Gastrocnemius medialis (tissue), 4 donors: Measurements from ENCODE around the gene NFATC3. TPM values are rescaled to one million over a fixed set of nuclear protein-coding genes. Genes with fewer than 3 reads are reported as not detected.
"Not testable (repeated sequence)": the region's sequence is repeated elsewhere in the genome, so short reads cannot be mapped to it uniquely, and the experiment has no call there.

Source experiments
- ATAC-seq, 2 donors: fragments of 150-250 bp; one replicate each; pipeline ENCODE4 v1.9.1; 2016
- DNase-seq, 2 donors: peaks; one replicate each; pipeline ENCODE4 v3.0.0-alpha.2; 2019
- H3K27ac ChIP-seq, 4 donors: fragments of 200-600 bp; sonication (generic); 1 replicate in 1 of 4; 2 replicates in 3 of 4; pipeline ENCODE4 v1.5.1; 2016 to 2018; ENCODE audit warnings: mild to moderate bottlenecking in 2 of 4, moderate library complexity in 1 of 4
- H3K27me3 ChIP-seq, 3 donors: fragments of 200-600 bp; sonication (generic) in 2 of 3; 1 replicate in 1 of 3; 2 replicates in 2 of 3; pipeline versions ENCODE4 v1.5.1 to v1.6.0; 2016 to 2019; ENCODE audit warnings: mild to moderate bottlenecking in 1 of 3, moderate library complexity in 1 of 3
- H3K36me3 ChIP-seq, 2 donors: fragments of 200-600 bp; sonication (generic) in 1 of 2; one replicate each; pipeline ENCODE4 v1.5.1; 2017 to 2018
- H3K4me1 ChIP-seq, 2 donors: fragments of 200-600 bp; sonication (generic) in 1 of 2; one replicate each; pipeline ENCODE4 v1.5.1; 2016 to 2017; ENCODE audit warnings: mild to moderate bottlenecking in 2 of 2
- H3K4me3 ChIP-seq, 4 donors: fragments of 200-600 bp; sonication (generic) in 3 of 4; 1 replicate in 1 of 4; 2 replicates in 3 of 4; pipeline ENCODE4 v1.5.1; 2016 to 2019; ENCODE audit warnings: mild to moderate bottlenecking in 2 of 4
- H3K9me3 ChIP-seq, 3 donors: fragments of 200-600 bp; sonication (generic) in 2 of 3; 1 replicate in 1 of 3; 2 replicates in 2 of 3; pipeline ENCODE4 v1.5.1; 2016 to 2019
- CTCF ChIP-seq, 5 experiments: fragments of 450-650 bp in 3 of 5; fragments of 200-600 bp in 2 of 5; sonication (generic) in 2 of 5; IDR thresholded peaks in 4 of 5; conservative IDR thresholded peaks in 1 of 5; 1 replicate in 4 of 5; 2 replicates in 1 of 5; pipeline ENCODE4 v1.5.1; 2016 to 2019; ENCODE audit warnings: antibody characterized with exemption in 5 of 5, mild to moderate bottlenecking in 3 of 5, moderate library complexity in 3 of 5
- POLR2A ChIP-seq, 2 donors: fragments of 450-650 bp; IDR thresholded peaks; one replicate each; pipeline ENCODE4 v1.6.1; 2017; ENCODE audit warnings: antibody characterized with exemption in 2 of 2, mild to moderate bottlenecking in 2 of 2, moderate library complexity in 2 of 2
- in situ Hi-C, 4 donors: fragments of 200-750 bp; cut with MboI; loops; one replicate each; pipeline versions ENCODE4 v1.15.0 to v1.8.0; 2017; ENCODE audit warnings: low sequenced_read_pairs in 4 of 4
- intact Hi-C: fragments of 100-400 bp; cut with DNase I; formaldehyde crosslinking; loops from one replicate; pipeline ENCODE4 v1.15.1; 2023; ENCODE audit warnings: low total_unique reads
- total RNA-seq, 4 donors: library from RNA; depleted of rRNA; stranded (reverse); fragments of >200 nt; gene quantifications; one replicate each; pipeline versions ENCODE4 v1.1.0 to v1.2.3, GENCODE V29; 2016

Gene NFATC3
- total RNA-seq, 4 donors from 2014 or later, result 47.9 to 72.7 (median 70.7) TPM

GRCh38 chr16:68089067-68089466, 3.9 kb downstream of the NFATC3 start:
- intact Hi-C loops (no loop called here), in situ Hi-C loops (loop anchor here in 2 of 4 donors (25.0 kb wide), 1 partner anchor 248 kb away; no protein-coding TSS in a partner anchor)
- Histone ChIP-seq H3K4me3 (no peak overlapping the region), H3K9me3 (no peaks in the 10 kb centered on the region), H3K27me3 (no peaks in the 10 kb centered on the region), H3K36me3 (no peaks in the 10 kb centered on the region), H3K27ac (peak overlapping the region; percentile 92 to 99 (median 97)), H3K4me1 (peaks cover 71 to 75% of the 10 kb centered on the region in 2 donors)
- ATAC-seq (no peak), DNase-seq (no peak)
- TF ChIP-seq CTCF (IDR thresholded peaks at IDR 0.05 in 4 of 5, conservative IDR thresholded peaks at IDR 0.05 in 1 of 5), result no peak
- no peak for TF ChIP-seq POLR2A (IDR thresholded peaks at IDR 0.05)

DNA sequence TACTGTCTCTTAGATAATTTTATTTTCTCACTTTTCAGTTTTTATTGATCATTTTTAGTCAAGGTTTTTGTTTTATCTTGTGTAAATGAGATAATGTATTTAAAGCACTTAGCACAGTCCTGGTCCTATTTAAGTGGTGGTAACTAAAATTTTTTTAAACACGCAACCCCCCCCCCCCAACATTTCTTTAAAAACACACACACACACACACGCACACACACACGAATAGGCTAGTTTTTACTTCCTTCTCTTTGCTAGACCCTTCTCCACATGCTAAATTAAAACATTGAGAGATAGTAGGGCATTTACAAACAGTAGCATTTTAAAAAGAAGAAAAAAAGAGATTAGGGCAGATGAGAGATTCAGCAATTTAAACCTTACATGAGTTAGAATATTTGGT, 5.0 kb downstream of the NFATC3 start:
- intact Hi-C loops (no loop called here), in situ Hi-C loops (loop anchor here in 2 of 4 donors (5.0 to 25.0 kb wide), 2 partner anchors 137 to 247 kb away; no protein-coding TSS in a partner anchor)
- Histone ChIP-seq H3K4me3 (no peak overlapping the region), H3K27me3 (no peaks in the 10 kb centered on the region), H3K27ac (peak overlapping the region; percentile 92 to 99 (median 97)), H3K4me1 (peaks cover 75 to 80% of the 10 kb centered on the region in 2 donors), H3K36me3 (no peaks in the 10 kb centered on the region), H3K9me3 (no peaks in the 10 kb centered on the region)
- DNase-seq, result no peak
- TF ChIP-seq CTCF (IDR thresholded peaks at IDR 0.05 in 4 of 5, conservative IDR thresholded peaks at IDR 0.05 in 1 of 5) (no peak), POLR2A (IDR thresholded peaks at IDR 0.05) (no peak)
- no peak for ATAC-seq

DNA sequence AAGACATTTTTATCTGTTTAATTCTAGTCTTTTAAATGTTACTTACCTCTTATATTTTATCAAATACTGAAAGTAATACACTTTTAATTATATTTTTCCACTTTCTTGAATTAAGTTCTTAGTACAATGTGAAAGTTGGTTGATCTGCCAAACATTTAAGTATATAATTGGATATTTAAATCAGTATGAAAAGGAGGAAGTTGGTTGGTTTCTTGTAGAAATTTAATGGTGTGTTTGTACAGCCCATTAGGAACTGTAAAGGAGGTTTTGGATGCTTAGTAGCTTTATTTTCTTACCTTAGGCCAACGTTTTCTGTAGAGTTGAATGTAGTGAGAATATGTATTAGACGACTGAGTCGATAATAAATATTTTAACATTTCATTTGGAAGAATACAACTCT, 5.4 kb downstream of the NFATC3 start:
- peak overlapping the region in 1 of 4 donors; percentile 24 for H3K4me3 ChIP-seq
- TF ChIP-seq CTCF (IDR thresholded peaks at IDR 0.05 in 4 of 5, conservative IDR thresholded peaks at IDR 0.05 in 1 of 5) (no peak), POLR2A (IDR thresholded peaks at IDR 0.05) (no peak)
- H3K36me3 ChIP-seq, result no peaks in the 10 kb centered on the region
- no peak for ATAC-seq
- intact Hi-C loops, result no loop called here
- H3K9me3 ChIP-seq, result no peaks in the 10 kb centered on the region
- no peak for DNase-seq
- in situ Hi-C loops, result loop anchor here in 2 of 4 donors (5.0 to 25.0 kb wide), 2 partner anchors 137 to 247 kb away; no protein-coding TSS in a partner anchor
- H3K27me3 ChIP-seq, result no peaks in the 10 kb centered on the region
- H3K4me1 ChIP-seq, result peaks cover 79 to 83% of the 10 kb centered on the region in 2 donors
- H3K27ac ChIP-seq, result peak overlapping the region; percentile 92 to 99 (median 97)

GRCh38 chr16:68091380-68092261, 6.5 kb downstream of the NFATC3 start:
- DNase-seq (peak; percentile 67 to 70), ATAC-seq (peak; percentile 72 to 77)
- Histone ChIP-seq H3K4me3 (peak overlapping the region in 1 of 4 donors; percentile 24), H3K9me3 (no peaks in the 10 kb centered on the region), H3K36me3 (no peaks in the 10 kb centered on the region), H3K4me1 (peaks cover 90 to 94% of the 10 kb centered on the region in 2 donors), H3K27ac (peak overlapping the region; percentile 92 to 99 (median 97)), H3K27me3 (no peaks in the 10 kb centered on the region)
- intact Hi-C loops (no loop called here), in situ Hi-C loops (loop anchor here in 2 of 4 donors (5.0 to 25.0 kb wide), 2 partner anchors 136 to 246 kb away; no protein-coding TSS in a partner anchor)
- TF ChIP-seq POLR2A (IDR thresholded peaks at IDR 0.05) (peak in 1 of 2 donors; percentile 45), CTCF (IDR thresholded peaks at IDR 0.05 in 4 of 5, conservative IDR thresholded peaks at IDR 0.05 in 1 of 5) (no peak)

DNA sequence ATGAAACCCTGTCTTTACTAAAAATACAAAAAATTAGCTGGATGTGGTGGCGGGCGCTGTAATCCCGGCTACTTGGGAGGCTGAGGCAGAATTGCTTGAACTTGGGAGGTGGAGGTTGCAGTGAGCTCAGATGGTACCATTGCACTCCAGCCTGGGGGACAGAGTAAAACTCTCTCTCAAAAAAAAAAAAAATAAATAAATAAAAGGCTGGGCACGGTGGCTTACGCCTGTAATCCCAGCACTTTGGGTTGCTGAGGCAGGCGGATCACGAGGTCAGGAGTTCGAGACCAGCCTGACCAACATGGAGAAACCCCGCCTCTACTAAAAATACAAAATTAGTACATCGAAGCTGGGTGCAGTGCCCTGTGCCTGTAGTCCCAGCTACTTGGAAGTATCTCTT, 7.1 kb downstream of the NFATC3 start:
- in situ Hi-C loops, result loop anchor here in 2 of 4 donors (5.0 to 25.0 kb wide), 2 partner anchors 135 to 245 kb away; no protein-coding TSS in a partner anchor

More for the DNA sequence above, 7.1 kb downstream of the NFATC3 start:
- ATAC-seq, intact Hi-C loops, H3K36me3 ChIP-seq, DNase-seq, H3K9me3 ChIP-seq, H3K4me3 ChIP-seq, H3K27me3 ChIP-seq: not testable (repeated sequence)
- Histone ChIP-seq H3K27ac (peak overlapping the region; percentile 92 to 99 (median 97)), H3K4me1 (peaks cover 90 to 94% of the 10 kb centered on the region in 2 donors)
